Head of caudate nucleus (tissue), 42 donors: ENCODE measurements around the gene ARHGAP32.
"Not testable (repeated sequence)": the region's sequence is repeated elsewhere in the genome, so short reads cannot be mapped to it uniquely, and the experiment has no call there.

ENCODE experiments used
- DNase-seq, 42 donors: peaks; one replicate each; pipeline versions ENCODE4 v3.0.0 to v3.0.0-alpha.2; 2020 to 2021; ENCODE audit warnings: mixed read lengths in 7 of 42
- intact Hi-C: fragments of 100-400 bp; cut with DNase I; formaldehyde crosslinking; loops from one replicate; pipeline ENCODE4 v1.15.0; 2022

Gene ARHGAP32

GRCh38 chr11:129141748-129142523 lies 50.2 kb downstream of the ARHGAP32 start:
- intact Hi-C loops, result no loop called here
- peak in 2 of 42 donors; percentile 3 to 20 for DNase-seq

GRCh38 chr11:129131316-129131715 lies 60.8 kb downstream of the ARHGAP32 start:
- DNase-seq, result no peak
- intact Hi-C loops, result no loop called here

- intact Hi-C loops, DNase-seq: not testable (repeated sequence)
Measured at GRCh38 chr11:129128881-129129620, 63.1 kb downstream of the ARHGAP32 start.

- DNase-seq, result no peak
- intact Hi-C loops, result loop anchor here (5.0 to 10.0 kb wide), 2 partner anchors 106 to 213 kb away; no protein-coding TSS in a partner anchor
Measured at GRCh38 chr11:129119036-129119435, 73.1 kb downstream of the ARHGAP32 start.

- DNase-seq, result peak in 36 of 42 donors; percentile 7 to 81 (median 52)
- intact Hi-C loops, result loop anchor here (5.0 to 10.0 kb wide), 2 partner anchors 107 to 215 kb away; no protein-coding TSS in a partner anchor
Measured at GRCh38 chr11:129117595-129118350, 74.4 kb downstream of the ARHGAP32 start.

- DNase-seq, result no peak
- intact Hi-C loops, result loop anchor here (5.0 to 10.0 kb wide), 2 partner anchors 109 to 216 kb away; no protein-coding TSS in a partner anchor
Measured at GRCh38 chr11:129115652-129116586, 76.2 kb downstream of the ARHGAP32 start.

GRCh38 chr11:129109701-129110100 lies 82.4 kb downstream of the ARHGAP32 start:
- no peak for DNase-seq
- intact Hi-C loops, result loop anchor here (10.0 kb wide), 1 partner anchor 115 kb away; no protein-coding TSS in a partner anchor

GRCh38 chr11:129106788-129107187 lies 85.3 kb downstream of the ARHGAP32 start:
- no peak for DNase-seq
- intact Hi-C loops, result no loop called here

GRCh38 chr11:129102756-129103155 lies 89.4 kb downstream of the ARHGAP32 start:
- no peak for DNase-seq
- intact Hi-C loops, result no loop called here

- intact Hi-C loops, result no loop called here
- DNase-seq, result no peak
Measured at GRCh38 chr11:129102225-129102624, 89.9 kb downstream of the ARHGAP32 start.

GRCh38 chr11:129093283-129093682 lies 98.8 kb downstream of the ARHGAP32 start:
- DNase-seq, result no peak
- intact Hi-C loops, result no loop called here

GRCh38 chr11:129090056-129090455 lies 102.1 kb downstream of the ARHGAP32 start:
- intact Hi-C loops, result no loop called here
- DNase-seq, result no peak

GRCh38 chr11:129089279-129089678 lies 102.8 kb downstream of the ARHGAP32 start:
- no peak for DNase-seq
- intact Hi-C loops, result no loop called here

GRCh38 chr11:129086976-129087375 lies 105.1 kb downstream of the ARHGAP32 start:
- intact Hi-C loops, result no loop called here
- no peak for DNase-seq

- intact Hi-C loops, result no loop called here
- DNase-seq, result no peak
Measured at GRCh38 chr11:129077191-129077590, 114.9 kb downstream of the ARHGAP32 start.

- intact Hi-C loops, result no loop called here
- no peak for DNase-seq
Measured at GRCh38 chr11:129075757-129076156, 116.4 kb downstream of the ARHGAP32 start.

- no peak for DNase-seq
- intact Hi-C loops, result no loop called here
Measured at GRCh38 chr11:129067454-129067853, 124.7 kb downstream of the ARHGAP32 start.

- DNase-seq, result no peak
- intact Hi-C loops, result no loop called here
Measured at GRCh38 chr11:129066229-129066628, 125.9 kb downstream of the ARHGAP32 start.
